ENCODE data around the gene ARF3. TPM values are rescaled to one million over a fixed set of nuclear protein-coding genes. Genes with fewer than 3 reads are reported as not detected.

The ARF3 gene
- total and polyA plus RNA-seq, 2 of the 13 experiments (the other 11 are each of a cell fraction or from before 2014, with no cell fraction given), result 53.8 to 57.9 TPM

DNA sequence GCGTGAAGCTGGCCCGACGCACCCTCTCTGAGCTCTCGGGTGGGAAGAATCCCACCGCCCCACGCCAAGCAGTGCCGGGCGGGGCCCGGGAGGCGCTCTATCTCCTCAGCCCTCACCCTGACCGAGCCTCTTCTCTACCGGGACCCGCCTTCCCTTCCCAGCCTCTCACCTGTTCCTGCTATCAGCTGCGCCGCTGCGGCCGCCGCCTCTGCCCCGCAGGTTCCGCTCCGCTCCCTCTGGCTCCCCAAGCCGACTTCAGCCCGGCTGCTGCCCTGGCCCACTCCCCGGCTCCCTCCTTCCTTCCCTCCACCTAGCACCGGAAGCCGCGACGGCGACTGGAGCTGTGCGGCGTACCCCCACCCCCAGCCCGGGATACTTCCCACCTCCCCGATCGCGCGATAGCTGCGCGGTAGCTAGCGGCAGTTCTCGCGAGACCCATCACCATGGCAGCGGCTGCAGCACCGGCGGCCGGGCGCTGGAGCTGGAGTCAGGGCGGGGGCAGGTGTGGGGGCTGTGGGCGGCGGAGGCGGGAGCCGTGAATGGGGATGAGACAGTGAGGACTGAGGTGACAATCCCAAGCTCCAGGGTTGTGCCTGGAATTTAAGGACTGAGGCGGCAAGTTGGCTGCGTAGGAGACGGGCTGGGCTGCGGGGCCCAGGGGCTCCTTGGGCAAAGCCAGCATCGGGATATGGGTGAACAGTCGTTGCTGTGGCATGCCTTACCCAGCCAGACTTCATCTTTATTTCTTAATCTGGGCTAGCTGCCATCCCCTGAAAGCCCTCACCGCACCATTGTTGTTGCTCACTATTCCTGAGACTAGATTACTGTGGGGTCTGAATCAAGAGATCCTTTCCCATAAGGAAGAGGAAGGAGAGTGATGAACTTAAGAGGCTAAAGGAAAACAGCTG lies at the start of gene ARF3 (continued):
- TF ChIP-seq PHF8 (CRISPR knock-in tag; IDR thresholded peaks at IDR 0.05), result peak; percentile 73
- TF ChIP-seq ZFP90 (CRISPR knock-in tag; IDR thresholded peaks at IDR 0.05; ENCODE audit: borderline replicate concordance), result peak; percentile 85; the same call in 1 of the 2 replicates
- TF ChIP-seq TARDBP (CRISPR knock-in tag; IDR thresholded peaks at IDR 0.05), result 0 out of 2 replicates have a peak, but pooled peaks have one; percentile 54
- TF ChIP-seq RELA (CRISPR knock-in tag; IDR thresholded peaks at IDR 0.05), result no peak
- peak; percentile 89 for TF ChIP-seq POLR2G (IDR thresholded peaks at IDR 0.05; ENCODE audit: low read depth, low read length)
- peak; percentile 82; the same call in 1 of the 2 replicates for TF ChIP-seq ZNF350 (CRISPR knock-in tag; IDR thresholded peaks at IDR 0.05; ENCODE audit: borderline replicate concordance, low read depth)
- no peak for TF ChIP-seq HHEX (CRISPR knock-in tag; IDR thresholded peaks at IDR 0.05)
- peak; percentile 81 for TF ChIP-seq RFX1 (IDR thresholded peaks at IDR 0.05)
- peak; percentile 21; the same call in 1 of the 2 replicates for TF ChIP-seq SOX5 (CRISPR knock-in tag; IDR thresholded peaks at IDR 0.05; ENCODE audit: borderline replicate concordance)
- no peak for TF ChIP-seq MLLT10 (CRISPR knock-in tag; IDR thresholded peaks at IDR 0.05)
- no peak for TF ChIP-seq SRSF9 (IDR thresholded peaks at IDR 0.05; ENCODE audit: borderline replicate concordance, insufficient read depth, low read depth, low read length, poor library complexity, severe bottlenecking)
- TF ChIP-seq, protein P1, sequence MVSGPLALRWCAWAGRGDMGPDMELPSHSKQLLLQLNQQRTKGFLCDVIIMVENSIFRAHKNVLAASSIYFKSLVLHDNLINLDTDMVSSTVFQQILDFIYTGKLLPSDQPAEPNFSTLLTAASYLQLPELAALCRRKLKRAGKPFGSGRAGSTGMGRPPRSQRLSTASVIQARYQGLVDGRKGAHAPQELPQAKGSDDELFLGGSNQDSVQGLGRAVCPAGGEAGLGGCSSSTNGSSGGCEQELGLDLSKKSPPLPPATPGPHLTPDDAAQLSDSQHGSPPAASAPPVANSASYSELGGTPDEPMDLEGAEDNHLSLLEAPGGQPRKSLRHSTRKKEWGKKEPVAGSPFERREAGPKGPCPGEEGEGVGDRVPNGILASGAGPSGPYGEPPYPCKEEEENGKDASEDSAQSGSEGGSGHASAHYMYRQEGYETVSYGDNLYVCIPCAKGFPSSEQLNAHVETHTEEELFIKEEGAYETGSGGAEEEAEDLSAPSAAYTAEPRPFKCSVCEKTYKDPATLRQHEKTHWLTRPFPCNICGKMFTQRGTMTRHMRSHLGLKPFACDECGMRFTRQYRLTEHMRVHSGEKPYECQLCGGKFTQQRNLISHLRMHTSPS (CRISPR knock-in tag; IDR thresholded peaks at IDR 0.05; ENCODE audit: low read depth), result peak; percentile 17; the same call in 1 of the 2 replicates
- TF ChIP-seq, protein P2, sequence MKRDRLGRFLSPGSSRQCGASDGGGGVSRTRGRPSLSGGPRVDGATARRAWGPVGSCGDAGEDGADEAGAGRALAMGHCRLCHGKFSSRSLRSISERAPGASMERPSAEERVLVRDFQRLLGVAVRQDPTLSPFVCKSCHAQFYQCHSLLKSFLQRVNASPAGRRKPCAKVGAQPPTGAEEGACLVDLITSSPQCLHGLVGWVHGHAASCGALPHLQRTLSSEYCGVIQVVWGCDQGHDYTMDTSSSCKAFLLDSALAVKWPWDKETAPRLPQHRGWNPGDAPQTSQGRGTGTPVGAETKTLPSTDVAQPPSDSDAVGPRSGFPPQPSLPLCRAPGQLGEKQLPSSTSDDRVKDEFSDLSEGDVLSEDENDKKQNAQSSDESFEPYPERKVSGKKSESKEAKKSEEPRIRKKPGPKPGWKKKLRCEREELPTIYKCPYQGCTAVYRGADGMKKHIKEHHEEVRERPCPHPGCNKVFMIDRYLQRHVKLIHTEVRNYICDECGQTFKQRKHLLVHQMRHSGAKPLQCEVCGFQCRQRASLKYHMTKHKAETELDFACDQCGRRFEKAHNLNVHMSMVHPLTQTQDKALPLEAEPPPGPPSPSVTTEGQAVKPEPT (CRISPR knock-in tag; IDR thresholded peaks at IDR 0.05; ENCODE audit: low read depth), result peak; percentile 66; the same call in 1 of the 2 replicates
- TF ChIP-seq ZNF558 (CRISPR knock-in tag; IDR thresholded peaks at IDR 0.05; ENCODE audit: borderline replicate concordance), result no peak
- TF ChIP-seq, protein P3, sequence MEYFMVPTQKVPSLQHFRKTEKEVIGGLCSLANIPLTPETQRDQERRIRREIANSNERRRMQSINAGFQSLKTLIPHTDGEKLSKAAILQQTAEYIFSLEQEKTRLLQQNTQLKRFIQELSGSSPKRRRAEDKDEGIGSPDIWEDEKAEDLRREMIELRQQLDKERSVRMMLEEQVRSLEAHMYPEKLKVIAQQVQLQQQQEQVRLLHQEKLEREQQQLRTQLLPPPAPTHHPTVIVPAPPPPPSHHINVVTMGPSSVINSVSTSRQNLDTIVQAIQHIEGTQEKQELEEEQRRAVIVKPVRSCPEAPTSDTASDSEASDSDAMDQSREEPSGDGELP (IDR thresholded peaks at IDR 0.05; ENCODE audit: borderline replicate concordance, low read depth), result peak; percentile 56; the same call in 1 of the 2 replicates
- no peak for TF ChIP-seq LCORL (IDR thresholded peaks at IDR 0.05)
- TF ChIP-seq LCORL (CRISPR knock-in tag; IDR thresholded peaks at IDR 0.05), result peak; percentile 74
- TF ChIP-seq, protein P4, sequence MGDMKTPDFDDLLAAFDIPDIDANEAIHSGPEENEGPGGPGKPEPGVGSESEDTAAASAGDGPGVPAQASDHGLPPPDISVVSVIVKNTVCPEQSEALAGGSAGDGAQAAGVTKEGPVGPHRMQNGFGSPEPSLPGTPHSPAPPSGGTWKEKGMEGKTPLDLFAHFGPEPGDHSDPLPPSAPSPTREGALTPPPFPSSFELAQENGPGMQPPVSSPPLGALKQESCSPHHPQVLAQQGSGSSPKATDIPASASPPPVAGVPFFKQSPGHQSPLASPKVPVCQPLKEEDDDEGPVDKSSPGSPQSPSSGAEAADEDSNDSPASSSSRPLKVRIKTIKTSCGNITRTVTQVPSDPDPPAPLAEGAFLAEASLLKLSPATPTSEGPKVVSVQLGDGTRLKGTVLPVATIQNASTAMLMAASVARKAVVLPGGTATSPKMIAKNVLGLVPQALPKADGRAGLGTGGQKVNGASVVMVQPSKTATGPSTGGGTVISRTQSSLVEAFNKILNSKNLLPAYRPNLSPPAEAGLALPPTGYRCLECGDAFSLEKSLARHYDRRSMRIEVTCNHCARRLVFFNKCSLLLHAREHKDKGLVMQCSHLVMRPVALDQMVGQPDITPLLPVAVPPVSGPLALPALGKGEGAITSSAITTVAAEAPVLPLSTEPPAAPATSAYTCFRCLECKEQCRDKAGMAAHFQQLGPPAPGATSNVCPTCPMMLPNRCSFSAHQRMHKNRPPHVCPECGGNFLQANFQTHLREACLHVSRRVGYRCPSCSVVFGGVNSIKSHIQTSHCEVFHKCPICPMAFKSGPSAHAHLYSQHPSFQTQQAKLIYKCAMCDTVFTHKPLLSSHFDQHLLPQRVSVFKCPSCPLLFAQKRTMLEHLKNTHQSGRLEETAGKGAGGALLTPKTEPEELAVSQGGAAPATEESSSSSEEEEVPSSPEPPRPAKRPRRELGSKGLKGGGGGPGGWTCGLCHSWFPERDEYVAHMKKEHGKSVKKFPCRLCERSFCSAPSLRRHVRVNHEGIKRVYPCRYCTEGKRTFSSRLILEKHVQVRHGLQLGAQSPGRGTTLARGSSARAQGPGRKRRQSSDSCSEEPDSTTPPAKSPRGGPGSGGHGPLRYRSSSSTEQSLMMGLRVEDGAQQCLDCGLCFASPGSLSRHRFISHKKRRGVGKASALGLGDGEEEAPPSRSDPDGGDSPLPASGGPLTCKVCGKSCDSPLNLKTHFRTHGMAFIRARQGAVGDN (CRISPR knock-in tag; IDR thresholded peaks at IDR 0.05), result peak; percentile 87
- TF ChIP-seq, protein P5, sequence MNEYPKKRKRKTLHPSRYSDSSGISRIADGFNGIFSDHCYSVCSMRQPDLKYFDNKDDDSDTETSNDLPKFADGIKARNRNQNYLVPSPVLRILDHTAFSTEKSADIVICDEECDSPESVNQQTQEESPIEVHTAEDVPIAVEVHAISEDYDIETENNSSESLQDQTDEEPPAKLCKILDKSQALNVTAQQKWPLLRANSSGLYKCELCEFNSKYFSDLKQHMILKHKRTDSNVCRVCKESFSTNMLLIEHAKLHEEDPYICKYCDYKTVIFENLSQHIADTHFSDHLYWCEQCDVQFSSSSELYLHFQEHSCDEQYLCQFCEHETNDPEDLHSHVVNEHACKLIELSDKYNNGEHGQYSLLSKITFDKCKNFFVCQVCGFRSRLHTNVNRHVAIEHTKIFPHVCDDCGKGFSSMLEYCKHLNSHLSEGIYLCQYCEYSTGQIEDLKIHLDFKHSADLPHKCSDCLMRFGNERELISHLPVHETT (CRISPR knock-in tag; conservative IDR thresholded peaks at IDR 0.05), result 0 out of 2 replicates have a peak, but pooled peaks have one; percentile 56

Data from HepG2 (cell line).